NCI-H774 (cell line): ENCODE results near the gene TUBG1.
"Not testable (repeated sequence)": the region's sequence is repeated elsewhere in the genome, so short reads cannot be mapped to it uniquely, and the experiment has no call there.

Source experiments
- DNase-seq: peaks from one replicate; lab custom pipeline; 2025; lab: John Stamatoyannopoulos, UW

TUBG1 gene

DNA sequence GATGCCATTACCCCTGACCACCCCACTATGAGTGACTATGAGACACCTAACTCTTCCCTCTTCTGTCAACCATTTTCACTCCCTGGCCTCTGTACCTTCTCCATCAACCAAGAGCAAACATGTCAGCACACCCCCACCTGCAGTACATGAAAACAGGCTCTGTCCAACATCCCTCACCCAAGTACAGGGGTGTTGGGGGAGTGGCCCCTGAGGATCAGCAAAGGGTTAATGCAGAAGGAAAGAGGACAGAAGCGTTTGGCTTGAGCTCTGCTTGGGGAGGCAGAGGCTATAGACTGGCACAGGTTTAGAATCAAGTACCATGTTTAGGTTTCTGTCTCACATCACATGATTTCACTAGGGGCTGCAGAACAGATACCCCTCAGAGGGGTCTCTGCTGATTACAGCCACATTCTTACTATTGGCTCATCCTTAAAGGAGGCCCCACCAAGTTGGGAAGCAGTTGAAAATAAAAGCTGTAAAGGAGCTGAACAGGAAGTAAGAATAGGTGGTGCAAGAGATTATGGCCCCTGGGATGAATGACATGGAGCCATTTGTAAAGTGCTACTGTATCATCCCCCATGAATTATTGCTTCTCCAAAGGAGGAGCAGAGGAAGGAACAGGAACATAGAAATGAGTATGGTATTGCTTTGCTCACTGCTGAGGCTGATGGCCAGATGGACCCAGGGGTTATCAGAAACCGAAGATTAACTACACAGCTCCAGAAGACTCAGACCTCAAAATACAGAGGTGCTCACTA lies 29.5 kb upstream of the TUBG1 start:
- DNase-seq: no peak

DNA sequence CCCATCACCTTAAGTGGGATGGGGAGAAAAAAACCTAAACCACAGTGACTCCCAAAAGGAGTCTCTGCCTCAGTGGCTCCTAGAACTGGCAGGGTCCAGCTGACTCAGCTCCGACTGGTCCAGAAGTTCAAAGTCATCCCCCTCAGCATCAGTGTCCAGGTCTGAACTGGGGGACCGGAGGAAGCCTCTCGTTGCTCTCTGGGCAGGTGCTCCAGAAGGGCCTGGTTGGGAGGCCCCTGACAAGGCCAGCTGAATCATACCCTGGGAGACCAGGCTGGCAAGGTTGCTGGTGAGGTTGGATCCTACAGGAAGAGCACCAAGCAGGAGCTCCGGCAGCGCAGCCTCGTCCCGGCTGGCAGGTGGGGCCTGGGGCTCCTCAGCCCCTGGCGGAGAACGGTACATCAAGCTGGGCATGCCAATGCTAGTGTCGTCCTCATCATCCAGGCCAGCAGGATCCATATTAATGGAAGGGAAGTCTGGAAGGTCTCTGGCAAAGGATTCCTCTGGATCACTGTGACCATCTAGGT lies 27.7 kb upstream of the TUBG1 start:
- DNase-seq: no peak

DNA sequence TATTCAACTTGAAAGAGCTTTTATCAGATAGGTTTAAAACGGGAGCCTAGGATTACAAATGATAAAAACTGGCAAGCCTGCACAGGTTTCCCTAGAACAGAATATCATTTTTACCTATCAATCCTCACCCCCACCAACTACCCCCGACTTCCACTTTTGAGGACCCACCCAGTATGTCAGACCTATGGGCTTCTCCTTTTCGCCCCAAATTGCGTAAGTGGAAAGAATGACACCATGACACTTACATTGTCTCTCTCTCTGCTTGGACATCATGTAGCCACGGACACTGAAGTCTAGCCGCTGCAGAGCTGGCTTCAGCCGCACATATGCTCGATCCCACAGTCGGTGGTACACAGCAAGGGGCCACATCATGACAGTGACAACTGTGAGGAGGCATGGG lies 24.6 kb upstream of the TUBG1 start:
- no peak for DNase-seq

DNA sequence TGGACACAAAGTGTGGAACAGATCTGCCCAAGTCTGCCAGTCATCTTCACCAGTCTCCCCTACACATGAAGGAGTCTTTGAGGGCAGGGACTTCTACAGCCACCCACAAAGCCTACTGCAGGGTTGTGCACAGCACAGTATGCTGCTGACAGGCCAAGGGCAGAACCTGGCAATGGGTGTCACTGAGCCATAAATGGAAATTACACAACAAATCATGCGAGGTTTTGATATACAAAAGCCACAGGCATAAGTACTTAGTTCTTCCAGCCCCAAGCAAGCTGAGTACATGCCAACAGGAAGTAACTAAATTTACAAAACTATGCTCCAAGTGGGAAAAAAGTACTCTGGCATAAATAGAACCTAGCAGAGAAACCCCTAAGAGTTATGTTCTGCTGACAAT lies 24.1 kb upstream of the TUBG1 start:
- no peak for DNase-seq

DNA sequence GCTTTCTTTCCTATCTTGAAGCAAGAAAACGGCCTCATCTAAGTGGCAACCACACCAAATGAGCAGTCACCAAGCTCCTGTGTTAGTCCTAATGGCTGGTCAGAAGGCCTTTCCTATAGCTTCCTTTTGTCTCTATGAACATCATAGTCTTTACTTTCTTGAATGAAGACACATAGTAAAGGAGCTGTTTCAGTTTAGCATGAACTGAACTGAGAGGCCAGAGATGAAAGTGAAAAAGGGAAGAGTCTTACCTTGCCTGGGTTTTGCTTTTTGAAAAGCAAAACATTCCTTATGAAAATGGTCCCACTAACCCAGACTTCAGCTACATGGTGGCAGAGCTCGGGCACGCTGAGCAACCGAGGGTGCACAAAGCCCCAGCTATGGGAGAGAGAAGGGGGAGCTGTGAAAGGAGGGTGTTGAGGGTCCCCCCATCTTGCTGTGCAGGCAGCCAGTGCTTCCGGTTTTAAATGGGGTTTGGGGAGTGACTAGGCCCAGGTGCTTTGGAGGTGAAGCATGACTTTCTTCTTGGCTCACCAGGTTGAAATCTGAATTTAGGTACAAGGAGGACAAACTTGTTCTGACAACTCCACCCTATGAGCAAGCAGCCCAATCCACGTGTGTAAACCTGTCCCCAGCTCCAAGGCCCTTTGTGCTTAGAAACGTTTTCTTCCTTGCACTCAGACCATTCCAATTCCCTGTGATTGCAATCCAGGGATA lies 22.8 kb upstream of the TUBG1 start:
- no peak for DNase-seq

DNA sequence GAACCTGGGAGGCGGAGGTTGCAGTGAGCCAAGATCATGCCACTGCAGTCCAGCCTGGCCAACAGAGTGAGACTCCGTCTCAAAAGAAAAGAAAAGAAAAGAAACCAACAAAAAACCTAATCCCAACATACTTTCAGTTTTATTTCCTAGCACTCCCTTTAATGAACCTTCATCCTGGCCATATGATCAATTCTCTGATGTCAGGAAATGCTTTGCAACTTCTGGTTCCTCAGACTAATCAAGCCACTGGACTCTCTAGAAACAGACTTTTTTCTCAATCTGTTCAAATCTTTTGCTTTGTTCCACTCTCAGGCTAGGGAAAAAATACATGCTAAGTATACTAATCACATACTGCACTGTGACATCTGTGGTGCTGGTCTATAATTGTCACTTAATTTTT lies 18.6 kb upstream of the TUBG1 start:
- DNase-seq: no peak

DNA sequence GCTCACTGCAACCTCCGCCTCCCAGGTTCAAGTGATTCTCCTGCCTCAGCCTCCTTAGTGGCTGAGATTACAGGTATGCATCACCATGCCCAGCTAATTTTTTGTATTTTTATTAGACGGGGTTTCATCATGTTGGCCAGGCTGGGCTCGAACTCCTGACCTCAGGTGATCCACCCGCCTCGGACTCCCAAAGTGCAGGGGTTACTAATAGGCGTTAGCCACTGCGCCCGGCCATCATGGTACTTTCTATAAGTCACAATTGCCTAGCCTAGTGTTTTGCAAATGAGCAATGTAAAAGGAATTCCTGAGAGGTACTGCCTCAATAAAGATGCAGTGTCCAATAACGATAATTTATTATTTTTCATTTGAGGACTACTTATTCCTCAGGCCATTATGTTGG lies 18.1 kb upstream of the TUBG1 start:
- no peak for DNase-seq

DNA sequence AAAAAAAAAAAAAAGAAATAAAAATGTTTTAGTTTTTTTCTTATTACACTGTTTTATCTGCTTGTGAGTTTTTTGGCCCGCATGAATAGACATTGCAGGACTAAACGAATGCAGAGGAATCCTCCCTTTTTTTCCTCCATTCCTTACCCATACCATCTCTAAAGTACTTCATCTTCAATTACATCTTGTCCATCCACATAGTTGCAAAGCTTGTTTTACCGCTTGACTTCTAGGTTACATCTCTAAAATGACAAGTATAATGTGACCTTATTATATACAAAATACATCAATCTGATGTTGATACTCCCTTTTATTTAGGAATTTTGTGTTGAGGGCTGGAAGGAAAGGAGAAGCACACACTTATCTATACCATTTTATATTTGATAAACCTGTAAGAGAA lies 13.1 kb upstream of the TUBG1 start:
- no peak for DNase-seq

DNA sequence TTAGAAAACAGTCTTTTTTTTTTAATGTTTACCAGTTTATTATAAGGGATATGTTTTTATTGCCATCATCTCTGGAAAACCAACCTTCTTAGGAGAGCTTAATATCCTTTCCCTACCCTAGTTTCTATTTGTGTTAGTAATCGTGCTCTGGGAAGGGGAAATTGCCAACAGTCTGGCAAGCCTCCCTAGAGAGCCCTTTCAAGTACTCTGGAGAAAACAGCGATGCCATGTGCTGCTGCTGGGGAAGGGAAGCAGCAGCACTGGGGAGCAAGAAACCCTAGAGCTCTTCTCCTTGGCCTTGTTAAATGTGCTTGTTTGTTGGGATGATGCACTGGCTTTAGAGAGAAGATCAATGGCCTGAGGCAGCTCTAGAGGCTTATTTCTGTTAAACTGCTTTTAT lies 10.6 kb upstream of the TUBG1 start:
- no peak for DNase-seq

DNA sequence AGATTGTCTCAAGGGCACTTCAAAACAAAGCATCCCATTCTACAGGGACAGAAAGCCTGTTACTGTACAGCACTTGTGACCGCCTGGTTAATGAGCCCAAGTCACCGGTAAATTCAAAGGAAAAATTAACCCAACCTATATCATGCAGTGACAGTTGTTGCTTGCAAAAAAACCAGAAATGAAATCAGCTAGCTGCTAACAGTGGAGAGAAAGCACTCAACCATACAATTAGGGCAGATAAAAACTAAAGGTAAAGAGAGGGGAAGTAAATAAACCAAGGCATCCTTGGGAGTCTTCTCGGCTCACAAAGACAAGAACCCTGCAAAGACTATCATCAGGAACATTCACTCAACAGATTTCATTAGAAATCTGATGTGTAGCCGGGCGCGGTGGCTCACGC lies 6.2 kb upstream of the TUBG1 start:
- no peak for DNase-seq

DNA sequence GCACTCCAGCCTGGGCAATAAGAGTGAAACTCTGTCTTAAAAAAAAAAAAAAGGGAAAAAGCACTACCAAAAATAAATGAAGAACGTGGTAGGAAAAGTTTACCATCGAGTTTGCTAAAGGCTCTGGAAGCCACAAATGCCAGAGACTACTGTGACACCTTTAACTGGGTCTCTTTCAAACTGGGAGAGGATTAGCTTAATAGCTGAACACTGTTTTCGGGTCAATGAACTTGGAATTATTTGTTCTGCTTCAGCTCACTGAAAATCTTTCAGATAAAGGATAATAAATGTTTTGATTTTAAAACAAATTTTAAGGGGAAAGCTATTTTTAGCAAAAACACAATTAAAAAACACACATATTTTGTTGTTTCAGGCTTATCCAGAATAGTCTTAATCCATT lies 1.7 kb upstream of the TUBG1 start:
- DNase-seq: no peak

DNA sequence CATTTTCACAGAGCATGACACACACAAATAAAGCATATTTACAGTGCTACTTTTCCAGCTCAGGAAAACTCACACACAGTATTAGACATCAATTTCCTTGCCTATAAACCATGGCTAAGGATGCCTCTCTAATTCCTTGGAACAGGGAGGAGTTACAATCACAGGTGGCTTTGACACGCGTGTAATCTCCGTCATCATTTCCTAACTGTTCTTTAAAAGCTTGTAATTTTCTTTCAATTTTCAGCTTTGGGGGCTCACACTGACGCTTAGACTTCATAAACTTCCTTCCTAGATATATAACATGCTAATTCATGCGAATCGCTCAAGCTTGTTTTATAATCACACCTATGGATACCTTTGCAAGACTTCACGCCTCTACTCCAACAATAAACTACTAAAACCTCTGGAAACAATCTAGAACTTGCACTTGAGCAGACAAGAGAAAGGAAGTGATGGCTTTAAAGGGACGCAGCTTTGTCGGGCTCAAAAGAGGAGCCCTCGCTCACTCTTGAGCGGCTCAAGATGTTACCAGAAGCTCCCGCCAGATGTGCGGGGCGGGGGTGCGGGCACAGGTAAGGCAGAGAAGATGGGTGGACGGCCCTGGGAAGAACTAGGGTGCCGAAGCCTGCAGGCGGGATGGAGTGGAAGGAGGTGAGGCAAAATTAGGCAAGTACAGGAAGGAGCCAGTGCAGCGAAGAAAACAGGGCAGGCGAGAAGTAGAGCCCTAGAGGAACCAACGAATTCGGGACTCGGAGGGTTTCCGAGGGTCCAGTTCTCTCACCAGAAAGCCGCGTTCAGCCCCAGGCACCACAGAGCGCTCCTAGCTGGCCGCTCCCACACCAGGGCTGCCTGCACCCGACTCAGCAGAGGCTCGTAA lies 940 bp upstream of the TUBG1 start:
- no peak for DNase-seq

DNA sequence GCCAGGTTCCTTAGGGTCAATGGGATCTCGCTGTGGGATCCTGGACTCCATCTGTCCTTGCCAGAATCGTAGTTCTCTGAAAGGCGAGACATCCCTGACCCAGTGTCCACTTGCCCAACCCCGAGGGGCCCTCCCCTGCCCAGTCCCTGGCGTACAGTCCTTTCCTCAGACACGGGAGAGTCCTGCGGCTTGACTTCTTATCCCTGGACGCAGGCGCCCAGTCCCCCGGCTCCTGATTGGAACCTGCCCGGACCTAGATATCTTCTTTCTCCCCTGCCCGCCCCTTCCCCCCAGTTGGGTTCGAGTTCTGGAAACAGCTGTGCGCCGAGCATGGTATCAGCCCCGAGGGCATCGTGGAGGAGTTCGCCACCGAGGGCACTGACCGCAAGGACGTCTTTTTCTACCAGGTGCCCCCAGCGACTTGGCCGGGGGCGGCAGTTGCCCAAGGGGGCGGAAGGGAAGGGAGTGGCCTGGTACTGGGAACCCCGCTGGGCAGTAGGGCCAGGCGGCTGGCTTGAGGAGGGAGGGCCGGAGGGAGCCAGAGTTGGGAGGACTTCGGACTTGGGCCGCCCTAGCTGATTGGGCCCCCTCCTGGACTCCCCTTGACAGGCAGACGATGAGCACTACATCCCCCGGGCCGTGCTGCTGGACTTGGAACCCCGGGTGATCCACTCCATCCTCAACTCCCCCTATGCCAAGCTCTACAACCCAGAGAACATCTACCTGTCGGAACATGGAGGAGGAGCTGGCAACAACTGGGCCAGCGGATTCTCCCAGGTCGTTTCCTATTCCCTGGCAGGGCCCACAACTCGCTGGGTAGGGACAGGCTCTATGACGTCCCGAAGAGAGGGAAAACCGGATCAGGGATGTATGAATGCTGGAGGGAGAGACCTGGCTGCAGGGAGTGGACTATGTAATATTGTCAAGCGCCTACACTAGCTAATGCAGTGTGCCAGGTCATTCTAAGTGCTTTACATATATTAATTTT lies 625 bp downstream of the TUBG1 start:
- DNase-seq: not testable (repeated sequence)

DNA sequence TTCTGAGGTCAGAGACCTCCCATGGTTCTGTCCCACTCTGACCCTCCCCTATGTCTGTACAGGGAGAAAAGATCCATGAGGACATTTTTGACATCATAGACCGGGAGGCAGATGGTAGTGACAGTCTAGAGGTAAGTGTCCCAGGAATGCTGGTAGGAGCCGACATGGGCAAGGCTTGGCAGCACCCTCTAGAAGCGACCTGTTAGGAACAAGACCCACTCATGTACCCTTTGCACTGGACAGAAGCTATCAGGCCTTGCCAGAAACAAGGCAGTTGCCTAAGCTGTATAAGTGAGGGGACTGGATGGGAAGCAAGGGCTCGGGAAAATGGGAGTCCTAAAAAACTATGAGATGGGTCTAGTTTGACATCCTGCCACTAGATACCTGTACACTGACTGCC lies 2.5 kb downstream of the TUBG1 start:
- DNase-seq: no peak

DNA sequence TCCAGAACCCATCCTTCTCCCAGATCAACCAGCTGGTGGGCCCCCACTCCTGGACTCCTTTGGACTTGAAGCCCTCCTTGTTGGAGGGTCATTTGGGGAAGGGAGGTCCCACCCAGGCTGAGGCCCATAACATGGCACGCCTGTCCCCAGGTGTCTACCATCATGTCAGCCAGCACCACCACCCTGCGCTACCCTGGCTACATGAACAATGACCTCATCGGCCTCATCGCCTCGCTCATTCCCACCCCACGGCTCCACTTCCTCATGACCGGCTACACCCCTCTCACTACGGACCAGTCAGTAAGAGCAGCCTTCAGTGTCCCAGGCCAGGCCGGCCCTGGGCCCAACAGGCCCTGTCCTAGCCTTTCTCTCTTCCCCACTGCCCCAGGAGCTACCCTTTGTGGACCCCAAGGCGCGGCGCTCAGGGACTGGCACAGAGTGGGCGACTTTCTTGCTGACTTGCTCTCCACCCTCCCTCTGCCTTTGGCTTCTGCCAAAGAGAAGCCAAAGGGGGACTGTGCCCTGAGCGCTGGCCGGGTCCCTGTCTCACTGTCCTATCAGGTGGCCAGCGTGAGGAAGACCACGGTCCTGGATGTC lies 4.3 kb downstream of the TUBG1 start:
- no peak for DNase-seq

DNA sequence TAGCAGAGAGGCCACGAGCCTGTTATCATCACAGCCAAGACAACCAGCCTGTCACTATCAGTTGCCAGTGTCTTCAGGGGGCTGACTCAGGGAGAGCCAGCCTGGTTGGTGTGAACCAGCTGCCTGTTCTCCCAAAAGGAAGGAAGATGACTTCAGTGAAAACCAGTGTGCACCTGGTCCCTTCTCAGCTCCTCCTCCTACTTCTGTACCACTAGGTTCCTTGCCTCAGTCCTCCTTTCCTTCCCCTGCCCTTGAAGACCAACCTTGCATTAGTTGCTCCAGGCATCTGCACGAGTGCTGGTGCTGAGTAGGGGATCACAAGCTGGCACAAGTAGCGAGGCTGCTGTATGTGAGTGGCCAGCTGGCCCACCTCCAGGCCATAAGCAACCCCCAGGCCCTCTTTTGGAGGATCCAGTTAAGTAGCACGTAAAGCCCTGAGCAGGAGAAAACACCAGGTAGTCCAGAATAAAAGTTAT lies 8.5 kb downstream of the TUBG1 start:
- DNase-seq: no peak

DNA sequence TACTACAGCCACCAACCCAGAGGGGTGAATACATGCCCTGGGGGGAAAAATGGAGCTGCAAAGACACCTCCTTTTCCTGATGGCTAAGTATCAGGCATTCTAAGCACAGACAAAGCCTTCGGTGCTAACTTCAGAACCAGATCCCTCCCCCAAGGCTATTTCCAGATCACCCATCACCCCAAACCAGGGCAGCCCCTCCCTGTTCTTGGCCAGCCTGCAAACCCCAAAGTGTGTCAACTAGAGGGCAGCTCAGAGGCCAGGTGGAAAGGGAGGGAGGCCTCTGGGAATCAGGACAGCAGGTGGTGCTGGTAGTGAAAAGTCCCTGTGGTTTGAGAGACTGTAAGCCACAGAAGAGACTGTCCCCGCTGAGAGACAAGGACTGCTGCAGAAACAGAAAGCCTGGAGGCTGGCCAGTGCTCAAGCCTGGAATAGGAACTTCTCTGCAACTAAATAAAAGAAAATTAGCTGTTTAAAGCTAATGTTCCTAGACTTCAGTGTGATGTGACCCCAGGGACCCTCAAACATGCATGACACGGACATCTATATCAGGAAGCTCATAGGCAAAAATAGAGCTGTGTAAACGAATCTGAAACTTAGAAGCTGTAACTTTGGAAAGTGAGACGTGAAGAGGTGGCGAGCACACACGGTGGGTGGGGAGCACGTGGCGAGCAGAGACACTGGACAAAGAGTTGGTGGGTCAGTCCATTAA lies 9.1 kb downstream of the TUBG1 start:
- peak; percentile 53 for DNase-seq

DNA sequence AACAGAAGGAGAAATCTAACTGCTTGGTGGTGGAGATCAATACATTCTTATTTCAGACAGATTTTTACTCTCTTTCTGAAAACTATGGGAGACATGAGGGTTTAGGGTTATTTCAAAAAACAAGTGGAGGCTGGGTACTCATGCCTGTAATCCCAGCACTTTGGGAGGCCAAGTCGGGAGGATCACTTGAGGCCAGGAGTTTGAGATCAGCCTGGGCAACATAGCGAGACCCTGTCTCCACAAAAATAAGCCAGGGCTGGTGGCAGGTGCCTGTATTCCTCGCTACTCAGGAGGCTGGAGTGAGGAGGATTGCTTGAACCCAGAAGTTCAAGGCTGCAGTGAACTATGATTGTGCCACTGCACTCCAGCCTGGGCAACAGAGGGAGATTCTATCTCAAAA lies 12.5 kb downstream of the TUBG1 start:
- DNase-seq: not testable (repeated sequence)

DNA sequence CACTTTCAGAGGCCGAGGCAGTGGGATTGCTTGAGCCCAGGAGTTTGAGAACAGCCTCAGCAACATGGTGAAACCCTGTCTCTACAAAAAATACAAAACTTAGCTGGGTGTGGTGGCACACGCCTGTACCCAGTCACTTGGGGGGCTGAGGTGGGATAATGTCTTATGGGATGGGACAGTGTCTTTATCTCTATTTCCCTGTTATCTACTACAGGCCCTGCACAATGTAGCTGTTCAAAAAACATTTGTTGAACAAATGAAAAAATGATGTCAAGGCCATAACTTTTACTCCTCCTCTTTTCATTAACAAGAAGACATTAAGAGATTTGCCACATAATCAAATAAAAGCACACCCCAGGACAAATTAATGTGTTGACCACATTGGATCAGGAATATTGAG lies 13.8 kb downstream of the TUBG1 start:
- DNase-seq: no peak
